GM10266 (cell line): ENCODE results near the gene CAMSAP1.

Source experiments
- DNase-seq: peaks from one replicate; pipeline ENCODE4 v3.0.0; 2012; ENCODE audit errors: extremely low spot score
- CTCF ChIP-seq: IDR thresholded peaks from 2 replicates; pipeline ENCODE4 v1.5.1; 2012; ENCODE audit warnings: mild to moderate bottlenecking, low read depth; ENCODE audit not compliant: control insufficient read depth, insufficient read depth; ENCODE audit errors: missing control alignments

The CAMSAP1 gene

GRCh38 chr9:135933114-135933513 is 25.8 kb upstream of the CAMSAP1 start:
- TF ChIP-seq CTCF = no peak
- DNase-seq = no peak

DNA sequence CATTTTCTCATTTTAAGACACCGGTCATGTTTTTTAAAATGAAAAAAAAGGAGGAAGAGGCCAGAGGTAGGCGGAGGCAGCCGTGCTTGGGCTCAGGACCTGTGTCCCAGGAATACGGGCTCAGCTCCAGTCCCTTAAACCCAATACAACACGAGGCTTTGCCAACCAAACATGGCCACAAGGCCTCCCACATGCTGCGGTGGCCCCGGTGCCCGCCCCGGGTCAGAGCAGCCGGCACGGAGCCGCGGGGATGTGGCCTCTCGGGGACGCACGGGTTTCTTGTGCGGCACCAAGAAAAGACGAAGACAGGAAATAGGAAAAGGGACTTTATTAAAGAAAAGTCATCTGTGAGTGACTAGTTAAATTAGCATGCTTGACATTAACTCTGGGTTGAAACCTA is 25.3 kb upstream of the CAMSAP1 start:
- no peak for TF ChIP-seq CTCF
- no peak for DNase-seq

- TF ChIP-seq CTCF = no peak
- no peak for DNase-seq
Observed at GRCh38 chr9:135931349-135931820, 24.0 kb upstream of the CAMSAP1 start.

GRCh38 chr9:135930446-135931345 is 23.4 kb upstream of the CAMSAP1 start:
- no peak for TF ChIP-seq CTCF

DNA sequence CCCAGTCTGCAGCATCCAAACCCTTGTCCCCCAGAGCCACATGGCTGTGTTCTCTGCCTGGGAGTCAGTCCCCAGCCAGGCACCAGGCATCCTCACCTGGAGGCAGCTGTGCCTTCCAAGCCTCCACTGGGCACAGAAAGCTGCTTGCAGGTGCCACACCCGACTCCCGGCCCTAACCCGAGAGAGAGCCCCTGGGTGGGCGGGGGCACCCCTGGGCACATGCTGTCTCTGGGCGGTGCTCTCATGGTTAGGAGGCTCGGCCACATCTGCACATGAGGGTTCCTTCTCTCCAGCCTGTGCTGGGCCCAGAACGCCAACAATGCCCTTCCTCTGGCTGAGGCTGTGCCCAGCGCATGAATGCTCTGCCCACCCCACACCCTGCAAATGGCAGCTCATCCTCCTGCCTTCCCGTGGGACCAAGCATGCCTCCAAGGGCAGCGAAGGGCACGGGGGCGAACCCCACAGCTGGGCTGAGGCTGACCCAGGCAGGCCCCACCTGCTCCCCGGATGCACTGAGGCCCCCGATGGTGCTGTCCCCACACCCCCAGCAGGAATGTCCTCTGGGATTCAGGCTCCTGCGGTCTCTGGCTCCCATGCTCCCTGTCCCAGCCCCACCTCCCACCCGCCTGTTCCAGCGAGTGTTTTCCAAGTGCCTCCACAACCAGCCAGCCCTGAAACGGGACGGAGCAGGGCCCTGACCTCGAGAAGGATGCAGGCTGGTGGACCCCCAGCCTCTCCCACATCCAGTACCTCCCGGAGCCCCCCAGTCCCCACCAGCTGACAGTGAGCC is 22.5 kb upstream of the CAMSAP1 start:
- no peak for DNase-seq
- no peak for TF ChIP-seq CTCF

More at GRCh38 chr9:135930446-135931345, 23.4 kb upstream of the CAMSAP1 start:
- DNase-seq = no peak

DNA sequence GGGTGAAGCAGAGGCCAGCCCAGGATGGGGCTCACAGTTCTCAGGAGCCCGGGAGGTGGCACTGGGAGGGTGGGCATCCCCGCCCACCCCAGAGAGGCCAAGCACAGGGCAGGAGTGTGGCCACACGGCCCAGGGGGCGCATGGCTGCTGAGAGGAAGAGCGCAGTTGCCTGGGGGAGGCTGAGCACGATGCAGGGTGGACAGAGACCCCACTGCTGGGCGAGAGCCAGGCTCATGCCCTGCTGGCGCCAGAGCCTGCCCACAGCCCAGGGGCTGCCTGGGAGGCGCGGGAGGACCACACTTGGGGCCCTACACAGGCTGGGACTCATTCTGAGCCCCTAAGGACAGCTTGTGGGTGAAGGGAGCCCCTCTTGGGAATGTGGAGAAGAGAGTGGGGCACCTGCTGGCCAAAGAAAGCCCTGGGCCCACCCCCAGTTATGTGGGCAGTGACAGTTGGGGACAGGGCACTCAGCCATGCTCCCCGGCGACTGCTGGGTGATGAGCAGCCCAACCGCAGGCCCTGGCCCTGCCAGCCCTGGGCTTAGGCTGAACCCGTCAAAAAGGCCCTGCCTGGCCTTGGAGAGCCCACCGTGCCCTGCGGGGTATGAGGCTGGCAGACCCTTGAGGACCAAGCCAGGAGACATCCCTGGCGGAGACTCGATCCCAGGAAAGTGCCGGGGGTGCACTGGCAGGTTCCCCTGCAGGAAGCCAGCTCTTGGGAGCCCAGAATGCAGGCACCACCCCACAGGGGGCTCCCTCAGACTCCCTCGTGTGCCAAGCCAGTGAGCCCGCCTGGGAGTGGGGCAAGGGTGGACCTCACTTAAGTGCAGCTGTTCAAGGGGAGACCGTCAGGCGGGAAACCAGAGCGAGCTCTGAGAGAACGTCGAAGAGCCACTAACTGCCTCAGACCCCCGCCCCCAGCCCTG is 21.6 kb upstream of the CAMSAP1 start:
- no peak for TF ChIP-seq CTCF
- DNase-seq = no peak
